SK-N-DZ (cell line): ENCODE data around the gene GPR75.
"Not testable (repeated sequence)": the region's sequence is repeated elsewhere in the genome, so short reads cannot be mapped to it uniquely, and the experiment has no call there.

Experiments used
- DNase-seq: peaks from one replicate; pipeline ENCODE4 v3.0.0-alpha.2; 2015; ENCODE audit warnings: low spot score

Gene GPR75

DNA sequence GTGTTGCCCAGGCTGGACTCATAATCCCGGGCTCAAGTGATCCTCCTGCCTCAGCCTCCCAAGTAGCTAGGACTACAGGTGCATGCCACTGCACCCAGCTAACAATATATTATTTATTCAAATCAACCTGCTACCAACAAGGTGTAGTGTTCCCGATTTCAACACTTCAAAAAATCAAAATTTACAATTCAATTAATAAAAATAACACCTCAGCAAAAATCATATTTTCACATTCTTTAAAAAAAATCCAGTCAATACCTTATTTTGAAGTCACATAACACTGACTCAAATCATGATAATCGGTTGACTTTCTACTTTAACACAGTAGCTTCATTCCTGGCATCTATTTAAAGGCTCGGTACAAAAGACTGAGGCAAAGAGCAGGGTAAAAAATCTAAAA, 7.2 kb downstream of the GPR75 start:
- DNase-seq, result no peak

DNA sequence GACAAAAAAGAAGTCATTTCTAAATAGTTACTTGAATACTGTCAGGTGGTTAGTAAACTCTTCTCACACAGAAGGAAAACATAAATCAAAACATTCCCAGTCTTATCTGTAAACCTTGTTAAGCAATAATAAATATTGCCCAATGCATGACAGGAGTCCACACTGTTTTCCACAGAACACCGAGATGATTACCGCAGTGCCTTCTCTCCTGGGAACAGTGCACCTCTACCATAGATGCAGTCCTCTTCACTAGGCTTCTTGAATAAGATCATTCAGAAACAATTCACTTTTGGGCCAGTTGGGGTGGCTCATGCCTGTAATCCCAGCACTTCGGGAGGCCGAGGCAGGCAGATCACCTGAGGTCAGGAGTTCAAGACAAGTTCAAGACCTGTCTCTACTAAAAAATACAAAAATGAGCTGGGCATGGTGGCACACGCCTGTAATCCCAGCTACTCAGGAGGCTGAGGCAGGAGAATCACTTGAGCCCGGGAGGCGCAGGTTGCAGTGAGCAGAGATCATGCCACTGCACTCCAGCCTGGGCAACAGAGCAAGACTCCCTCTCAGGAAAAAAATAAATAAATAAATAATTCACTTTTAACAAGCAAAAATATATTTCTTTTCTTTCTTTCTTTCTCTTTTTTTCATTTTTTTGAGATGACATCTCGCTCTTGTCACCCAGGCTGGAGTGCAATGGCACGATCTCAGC, 8.6 kb downstream of the GPR75 start:
- DNase-seq, result not testable (repeated sequence)

DNA sequence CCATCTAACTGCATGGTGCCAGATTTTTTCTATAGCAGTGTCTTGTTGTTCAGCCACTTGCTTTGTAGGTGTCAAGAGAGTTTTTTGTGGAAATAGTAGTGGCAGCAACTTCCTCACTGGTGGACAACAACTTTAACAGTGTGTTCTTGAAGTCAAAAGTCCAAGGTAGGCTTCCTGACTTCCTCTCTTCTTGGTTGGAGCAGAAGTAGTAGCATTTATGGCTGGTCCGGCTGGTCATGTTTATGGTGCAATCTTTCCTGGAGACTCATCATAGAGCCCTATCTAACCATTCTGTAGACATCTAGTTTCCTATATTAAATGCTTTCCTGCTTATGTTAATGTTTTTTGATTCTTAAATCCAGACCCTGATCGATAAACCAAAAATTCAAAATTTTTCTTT, 11.7 kb downstream of the GPR75 start:
- no peak for DNase-seq

DNA sequence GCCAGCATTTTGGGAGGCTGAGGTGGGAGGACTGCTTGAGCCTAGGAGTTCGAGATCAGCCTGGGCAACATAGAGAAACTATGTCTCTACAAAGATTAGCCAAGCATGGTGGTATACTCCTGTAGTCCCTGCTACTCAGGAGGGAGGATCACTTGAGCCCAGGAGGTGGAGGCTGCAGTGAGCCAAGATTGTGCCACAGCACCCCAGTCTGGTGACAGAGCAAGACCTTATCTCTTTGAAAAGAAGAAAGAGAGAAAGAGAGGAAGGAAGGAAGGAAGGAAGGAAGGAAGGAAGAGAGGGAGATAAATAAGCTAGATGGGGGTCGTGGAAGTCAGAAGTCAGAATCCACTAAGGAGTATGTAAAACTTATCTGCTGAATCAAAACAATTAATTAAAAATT, 16.2 kb downstream of the GPR75 start:
- no peak for DNase-seq

DNA sequence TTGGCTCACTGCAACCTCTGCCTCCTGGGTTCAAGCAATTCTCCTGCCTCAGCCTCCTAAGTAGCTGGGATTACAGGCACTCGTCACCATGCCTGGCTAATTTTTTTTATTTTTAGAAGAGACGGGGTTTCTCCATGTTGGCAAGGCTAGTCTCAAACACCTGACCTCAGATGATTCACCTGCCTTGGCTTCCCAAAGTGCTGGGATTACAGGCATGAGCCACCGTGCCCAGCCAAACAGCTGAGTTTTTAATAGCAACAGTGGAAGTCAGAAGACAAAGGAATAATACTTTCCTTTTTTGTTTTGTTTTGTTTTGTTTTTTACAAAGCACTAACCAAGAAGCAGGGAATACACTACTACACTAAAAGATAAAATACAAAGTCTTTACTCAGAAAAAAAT, 16.9 kb downstream of the GPR75 start:
- DNase-seq, result no peak

DNA sequence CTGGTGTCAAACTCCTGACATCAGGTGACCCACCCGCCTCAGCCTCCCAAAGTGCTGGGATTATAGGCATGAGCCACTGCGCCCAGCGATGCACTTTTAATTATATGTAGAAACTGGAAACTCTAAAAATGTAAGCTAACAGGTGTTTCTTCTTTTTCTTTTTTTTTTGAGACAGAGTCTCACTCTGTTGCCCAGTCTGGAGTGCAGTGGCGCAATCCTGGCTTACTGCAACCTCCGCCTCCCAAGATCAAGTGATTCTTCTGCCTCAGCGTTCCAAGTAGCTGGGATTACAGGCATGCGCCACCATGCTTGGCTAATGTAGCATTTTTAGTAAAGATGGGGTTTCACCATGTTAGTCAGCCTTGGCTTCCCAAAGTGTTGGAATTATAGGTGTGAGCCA, 18.1 kb downstream of the GPR75 start:
- DNase-seq, result not testable (repeated sequence)

DNA sequence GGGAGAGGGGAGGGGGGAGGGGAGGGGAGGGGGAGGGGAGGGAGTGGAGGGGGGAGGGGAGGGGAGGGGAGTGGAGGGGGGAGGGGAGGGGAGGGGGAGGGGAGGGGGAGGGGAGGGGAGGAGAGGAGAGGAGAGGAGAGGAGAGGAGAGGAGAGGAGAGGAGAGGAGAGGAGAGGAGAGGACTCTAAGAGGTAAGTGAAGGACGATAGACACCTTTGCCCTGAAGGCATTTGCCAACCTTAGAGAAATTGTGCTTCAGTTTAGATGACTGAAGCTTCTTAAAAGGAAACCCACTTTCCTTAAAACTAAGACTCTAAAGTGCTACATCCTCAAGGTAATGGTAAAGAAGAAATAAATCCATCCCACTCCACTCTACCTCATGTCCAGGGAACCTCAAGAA, 19.2 kb downstream of the GPR75 start:
- DNase-seq, result no peak

DNA sequence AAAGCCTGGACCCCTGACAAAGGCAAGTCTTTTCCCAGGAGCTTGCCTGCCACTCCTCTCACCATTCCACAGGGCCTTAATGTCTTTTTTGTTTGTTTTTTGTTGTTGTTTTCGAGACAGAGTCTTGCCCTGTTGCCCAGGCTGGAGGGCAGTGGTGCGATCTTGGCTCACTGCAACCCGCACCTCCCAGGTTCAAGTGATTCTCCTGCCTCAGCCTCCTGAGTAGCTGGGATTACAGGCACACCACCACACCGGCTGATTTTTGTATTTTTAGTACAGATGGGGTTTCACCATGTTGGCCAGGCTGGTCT, 29.8 kb downstream of the GPR75 start:
- DNase-seq, result not testable (repeated sequence)

DNA sequence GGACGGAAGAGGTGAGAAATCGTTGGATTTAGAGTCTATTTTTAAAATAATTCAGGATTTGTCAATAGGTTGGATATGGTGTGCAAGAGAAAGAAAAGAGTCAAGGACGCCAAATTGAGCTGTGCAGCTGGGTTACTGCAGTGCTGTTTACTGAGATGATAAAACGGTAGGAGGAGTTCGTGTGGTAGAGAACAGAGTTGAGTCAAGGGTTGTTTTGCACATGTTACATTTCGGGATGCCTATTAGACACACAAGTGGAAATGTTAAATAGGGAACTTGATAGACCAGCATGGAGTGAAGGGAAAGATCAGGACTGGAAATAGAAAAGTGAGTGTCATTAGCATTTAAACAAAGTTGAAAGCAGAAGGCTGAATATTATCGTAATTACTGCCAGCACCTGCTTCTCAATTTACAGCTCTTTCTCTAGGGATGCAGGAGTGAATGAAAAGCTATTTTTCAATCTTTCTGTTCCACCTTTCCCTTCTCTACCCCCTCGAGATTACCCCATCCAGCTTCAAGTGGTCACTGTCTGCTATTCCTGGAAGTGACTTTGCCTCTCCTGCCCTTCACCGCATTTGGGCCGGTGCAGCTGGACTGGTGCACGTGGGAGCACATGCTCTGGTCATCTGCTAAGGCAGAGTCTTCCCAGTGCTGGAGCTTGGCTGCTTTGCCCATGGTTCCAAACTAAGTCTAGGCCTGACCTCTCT, 30.3 kb downstream of the GPR75 start:
- DNase-seq, result no peak

DNA sequence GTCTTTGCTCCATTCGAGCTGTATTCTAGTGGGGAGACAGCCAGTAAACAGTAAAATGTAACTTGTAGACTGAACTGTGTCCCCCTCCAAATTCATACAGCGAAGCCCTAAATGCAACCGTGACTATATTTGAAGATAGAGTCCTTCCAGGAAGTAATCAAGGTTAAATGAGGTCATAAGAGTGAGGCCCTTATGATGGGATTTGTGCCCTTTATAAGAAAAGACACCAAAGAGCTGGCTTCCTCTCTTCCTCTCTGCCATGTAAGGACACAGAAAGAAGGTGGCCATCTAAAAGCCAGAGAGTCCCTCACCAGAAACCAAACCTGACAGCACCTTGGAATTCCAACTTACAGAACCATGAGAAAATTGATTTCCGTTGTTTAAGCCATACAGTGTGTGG, 31.4 kb downstream of the GPR75 start:
- no peak for DNase-seq

DNA sequence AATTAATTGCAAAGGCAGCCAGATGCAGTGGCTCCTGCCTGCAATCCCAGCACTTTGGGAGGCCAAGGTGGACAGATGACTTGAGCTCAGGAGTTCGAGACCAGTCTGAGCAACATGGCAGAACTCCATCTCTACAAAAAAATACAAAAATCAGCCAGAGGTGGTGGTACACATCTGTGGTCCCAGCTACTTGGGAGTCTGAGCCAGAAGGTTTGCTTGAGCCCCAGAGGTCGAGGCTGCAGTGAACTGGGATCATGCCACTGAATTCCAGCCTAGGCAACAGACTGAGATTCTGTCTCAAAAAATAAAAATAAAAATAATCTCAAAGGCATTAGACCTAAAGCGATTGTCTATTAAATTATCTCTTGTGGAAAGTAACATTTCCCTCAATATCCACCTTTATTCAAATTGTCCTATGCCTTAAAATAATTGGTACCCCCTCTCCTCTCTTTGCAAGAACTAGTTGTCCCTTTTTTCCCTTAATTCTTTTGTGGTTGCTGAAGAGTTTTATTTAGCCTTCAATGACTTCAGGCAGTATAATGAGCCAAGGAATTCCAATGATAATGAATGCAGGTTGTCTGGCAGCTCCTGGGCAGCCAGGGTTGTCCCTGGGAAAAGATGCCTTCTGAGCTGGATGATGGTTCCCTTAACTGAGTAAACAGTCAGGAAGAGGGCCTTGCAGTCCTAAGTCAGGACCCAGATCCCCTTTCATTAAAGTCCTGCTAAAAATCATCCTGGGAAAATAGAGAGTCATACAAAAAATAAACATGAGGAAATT, 32.2 kb downstream of the GPR75 start:
- DNase-seq, result no peak

DNA sequence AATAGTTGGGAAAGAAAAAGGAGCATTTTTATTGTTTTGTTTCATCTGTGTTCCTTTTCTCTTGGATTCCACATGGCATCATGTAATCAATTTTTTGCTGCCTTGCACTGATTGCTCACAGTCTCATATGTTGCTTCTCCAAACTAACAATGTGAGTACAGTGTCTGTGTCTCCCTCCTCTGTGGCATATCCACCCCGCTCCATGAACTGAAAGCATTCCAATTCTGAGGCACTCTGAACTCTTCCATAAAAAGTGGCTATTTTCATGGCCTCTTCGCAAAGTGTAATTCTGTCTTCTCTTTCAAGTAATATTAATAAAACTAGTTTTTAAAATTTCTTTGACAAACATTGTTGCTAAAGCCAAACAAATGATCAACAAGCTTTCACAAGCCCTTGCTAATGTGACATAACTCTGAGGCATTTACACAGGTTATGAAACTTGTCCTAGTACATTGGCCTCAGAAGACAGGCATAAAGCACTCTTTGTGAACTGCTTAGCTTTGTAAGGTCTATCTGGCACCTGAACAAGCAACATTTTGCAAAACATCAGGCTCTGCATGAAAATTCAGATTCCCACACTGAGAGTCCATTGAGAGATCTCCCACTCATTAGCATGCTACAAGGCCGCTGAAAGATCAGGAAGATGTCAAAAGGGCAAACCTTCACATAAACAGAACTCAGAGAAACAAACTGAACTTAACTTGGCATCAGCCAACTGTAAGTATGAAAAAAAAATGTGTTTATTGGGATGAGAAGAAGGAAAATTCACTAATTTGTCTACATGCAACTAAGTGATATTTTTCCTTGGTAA, 33.0 kb downstream of the GPR75 start:
- DNase-seq, result no peak

DNA sequence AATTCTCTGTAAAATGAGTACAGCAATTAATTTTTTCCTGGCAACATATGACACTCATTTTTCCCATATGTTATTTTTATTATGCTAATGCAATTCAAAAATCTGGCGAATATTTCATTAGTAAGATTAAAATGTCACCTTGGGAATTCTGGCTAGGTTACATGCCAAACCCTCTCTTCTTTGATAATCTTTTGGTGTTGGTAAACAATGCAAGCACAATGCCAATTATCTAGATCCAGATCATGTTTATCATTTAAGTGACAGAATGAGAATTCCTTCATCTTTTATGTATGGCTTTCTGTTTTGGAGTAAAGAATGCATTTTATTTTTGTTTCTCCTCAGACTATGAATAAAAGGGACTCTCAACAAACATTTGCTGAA, 33.7 kb downstream of the GPR75 start:
- no peak for DNase-seq

DNA sequence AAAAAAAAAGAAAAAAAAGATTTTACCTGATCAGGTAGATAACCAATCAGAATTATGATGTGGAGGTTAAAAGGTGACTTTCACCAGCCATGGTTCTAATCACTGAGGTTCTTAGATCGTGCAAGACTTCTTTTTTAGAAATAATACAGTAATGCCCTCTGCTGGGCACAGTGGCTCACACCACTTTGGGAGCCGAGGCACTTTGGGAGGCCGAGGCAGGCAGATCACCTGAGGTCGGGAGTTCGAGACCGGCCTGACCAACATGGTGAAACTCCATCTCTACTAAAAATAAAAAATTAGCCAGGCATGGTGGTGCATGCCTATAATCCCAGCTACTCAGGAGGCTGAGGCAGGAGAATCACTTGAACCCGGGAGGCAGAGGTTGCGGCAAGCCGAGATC, 36.1 kb downstream of the GPR75 start:
- not testable (repeated sequence) for DNase-seq

DNA sequence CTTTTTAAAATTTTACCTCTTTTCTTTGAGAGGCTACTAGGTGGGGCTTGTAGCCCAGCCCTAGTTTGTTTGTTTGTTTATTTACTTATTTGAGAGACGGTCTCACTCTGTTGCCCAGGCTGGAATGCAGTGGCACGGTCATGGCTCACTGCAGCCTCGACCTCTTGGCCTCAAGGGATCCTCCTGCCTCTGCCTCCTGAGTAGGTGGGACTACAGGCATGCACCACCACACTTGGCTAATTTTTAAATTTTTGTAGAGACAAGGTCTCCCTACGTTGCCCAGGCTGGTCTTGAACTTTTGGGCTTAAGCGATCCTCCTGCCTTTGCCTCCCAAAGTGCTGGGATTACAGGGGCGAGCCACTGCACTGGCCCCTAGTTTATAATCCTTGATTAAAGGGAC, 38.0 kb downstream of the GPR75 start:
- DNase-seq, result no peak

DNA sequence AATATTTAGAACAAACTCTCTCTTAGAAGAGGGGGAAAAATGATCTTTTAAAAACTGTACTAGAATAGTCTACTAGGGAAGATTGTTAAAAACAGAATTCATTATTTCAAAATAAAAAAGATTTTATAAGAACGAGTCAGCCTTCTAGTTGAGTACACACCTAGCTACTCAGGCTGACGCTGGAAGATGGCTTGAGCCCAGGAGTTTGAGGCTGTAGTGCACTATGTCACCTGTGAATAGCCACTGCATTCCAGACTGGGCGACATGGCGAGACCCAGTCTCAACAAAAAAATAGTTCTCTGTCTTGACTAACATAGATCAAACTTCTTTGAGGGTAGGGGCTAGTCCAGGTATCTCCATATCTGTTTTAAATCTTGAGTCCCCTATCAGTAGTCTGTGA, 39.1 kb downstream of the GPR75 start:
- DNase-seq, result no peak

DNA sequence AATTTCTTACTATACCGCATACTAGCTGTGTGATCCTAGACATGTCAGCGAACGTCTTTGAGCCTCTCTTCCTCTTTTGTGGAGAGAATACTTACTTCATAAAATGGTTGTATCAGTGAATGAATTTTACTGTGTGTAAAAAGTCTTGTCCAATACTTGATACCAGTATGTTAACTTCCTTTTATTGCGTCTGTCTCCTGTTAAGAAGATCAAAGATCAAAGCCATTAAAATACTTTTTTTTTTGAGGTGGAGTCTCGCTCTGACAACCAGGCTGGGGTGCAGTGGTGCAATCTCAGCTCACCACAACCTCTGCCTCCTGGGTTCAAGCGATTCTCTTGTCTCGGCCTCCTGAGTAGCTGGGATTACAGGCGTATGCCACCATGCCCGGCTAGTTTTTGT, 39.7 kb downstream of the GPR75 start:
- no peak for DNase-seq

DNA sequence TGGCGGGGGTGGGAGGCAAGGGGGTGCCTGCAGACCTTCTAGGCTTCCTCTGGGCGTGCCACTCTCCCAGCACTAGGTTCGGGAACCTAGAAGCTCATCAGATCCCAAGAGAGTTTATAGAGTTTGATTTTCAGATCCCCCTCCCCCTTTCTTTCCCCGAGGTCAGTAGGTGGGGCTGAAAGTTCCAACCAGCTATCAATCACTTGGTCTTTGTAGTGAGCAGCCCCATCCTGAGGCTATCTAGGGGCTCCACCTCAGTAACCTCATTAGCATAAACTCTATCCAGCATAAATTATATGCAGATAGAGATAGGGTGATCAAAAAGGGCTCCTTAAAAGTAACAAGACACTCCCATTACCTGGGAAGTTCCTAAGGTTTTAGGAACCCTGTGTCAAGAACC, 40.1 kb downstream of the GPR75 start:
- DNase-seq, result no peak

DNA sequence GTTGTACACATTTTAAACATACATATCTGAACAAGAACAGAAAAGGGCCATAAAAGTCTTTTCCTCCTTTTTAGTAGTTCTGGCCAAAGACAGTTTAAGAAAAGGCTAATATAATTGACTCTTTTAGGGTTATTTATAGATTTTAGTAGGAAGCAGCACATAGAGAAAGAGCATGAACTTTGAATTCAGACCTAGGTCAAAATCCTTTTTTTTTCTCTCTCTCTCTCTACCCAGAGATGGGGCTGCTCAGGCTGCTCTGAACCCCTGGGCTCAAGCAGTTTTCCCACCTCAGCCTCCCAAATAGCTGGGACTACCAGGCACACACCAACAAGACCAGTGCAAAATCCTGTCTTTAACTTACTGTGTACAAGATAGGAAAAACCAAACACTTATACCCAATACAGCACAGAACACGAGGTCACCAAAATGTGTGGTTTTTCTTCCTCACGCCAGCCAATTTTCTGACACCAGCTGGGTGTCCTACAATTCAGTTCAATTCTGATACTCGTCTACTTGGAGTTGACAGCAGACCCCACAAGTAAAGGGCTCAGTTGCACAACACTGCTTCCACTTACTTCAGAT, 40.8 kb downstream of the GPR75 start:
- no peak for DNase-seq

DNA sequence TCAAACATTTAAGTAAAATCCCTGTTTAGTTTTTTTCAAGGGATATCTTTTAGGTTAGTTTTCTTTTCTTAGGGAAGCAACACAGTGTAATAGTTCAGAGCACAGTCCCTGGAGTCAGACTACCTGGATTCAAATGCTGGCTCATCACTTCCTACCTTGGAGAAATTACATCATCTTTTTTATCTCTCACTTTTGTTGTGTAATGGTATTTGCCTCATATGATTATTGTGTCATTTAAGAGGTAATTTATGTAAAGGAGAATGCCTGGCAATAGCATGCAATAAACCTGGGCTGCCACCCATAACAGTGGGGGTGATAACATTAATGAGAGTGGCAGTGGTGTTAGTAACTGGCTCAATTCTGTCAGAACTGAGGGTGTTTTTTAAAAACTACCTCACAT, 46.6 kb downstream of the GPR75 start:
- no peak for DNase-seq

DNA sequence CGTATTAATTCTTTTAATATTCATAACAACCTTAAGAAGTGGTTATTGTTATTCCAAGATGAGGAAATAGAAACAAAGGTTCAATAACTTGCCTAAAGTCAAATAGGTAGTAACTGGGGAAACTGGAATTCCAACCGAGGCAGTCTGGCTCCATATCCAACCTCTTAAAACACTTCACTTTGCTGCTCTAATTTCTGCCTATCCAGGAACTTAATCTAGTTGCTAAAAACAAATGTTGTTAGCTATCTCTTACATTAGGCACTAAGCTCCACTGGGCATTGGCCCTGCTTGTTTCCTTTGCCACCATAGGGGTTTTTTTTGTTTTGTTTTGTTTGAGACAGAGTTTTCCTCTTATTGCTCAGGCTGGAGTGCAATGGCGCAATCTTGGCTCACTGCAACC, 48.2 kb downstream of the GPR75 start:
- no peak for DNase-seq
